ENCODE results near the gene ID2. TPM values are rescaled to one million over a fixed set of nuclear protein-coding genes. Genes with fewer than 3 reads are reported as not detected.

The ID2 gene
- total and polyA plus RNA-seq, 2 experiments from 2014 or later = 612 to 910 TPM

DNA sequence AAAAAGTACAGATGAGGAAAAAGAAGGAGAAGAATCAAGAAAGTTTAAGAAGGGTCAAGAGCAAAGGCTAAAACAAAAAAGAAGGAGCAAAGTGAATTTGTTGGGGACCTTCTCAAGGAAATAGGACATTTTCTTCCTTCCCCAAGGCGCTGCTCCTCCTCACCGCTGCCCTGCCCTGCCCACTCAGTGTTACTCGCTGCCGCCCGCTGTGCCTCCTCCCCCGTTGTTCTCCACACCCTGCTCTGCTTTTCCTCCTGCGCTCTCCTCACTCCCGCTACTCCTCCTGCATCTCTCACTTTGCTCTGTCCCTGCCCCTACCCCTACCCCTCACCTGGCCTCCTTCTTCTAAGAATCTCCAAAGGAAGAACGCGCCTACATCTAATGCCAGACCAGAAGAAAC, 50.7 kb downstream of the ID2 start:
- Histone ChIP-seq H3K36me3 (replicated peaks; ENCODE audit: insufficient read depth, low read depth) (no peaks in the 10 kb centered on the region), H3K4me1 (ENCODE audit: insufficient read depth) (no peaks in the 10 kb centered on the region), H3K27ac (no peak overlapping the region), H4K20me1 (ENCODE audit: insufficient read depth, poor library complexity, severe bottlenecking) (no peaks in the 10 kb centered on the region), H3K27me3 (no peaks in the 10 kb centered on the region), H2AFZ (no peak overlapping the region), H3K9me3 (ENCODE audit: low read depth) (no peaks in the 10 kb centered on the region), H3K9me2 (replicated peaks; ENCODE audit: insufficient read depth) (no peaks in the 10 kb centered on the region), H3K4me2 (no peak overlapping the region), H3K4me3 (no peak overlapping the region), H3K79me2 (no peaks in the 10 kb centered on the region)
- DNase-seq (ENCODE audit: low spot score) = no peak
- 98% methylated on average over 10 of the region's 10 CpGs for WGBS (ENCODE audit: low lambda C conversion rate, missing lambda C conversion rate)
- TF ChIP-seq CTCF (IDR thresholded peaks at IDR 0.05; ENCODE audit: poor library complexity) = no peak
- no peak for TF ChIP-seq EZH2 (IDR thresholded peaks at IDR 0.05; ENCODE audit: borderline replicate concordance)
- no peak for TF ChIP-seq EZH2phosphoT487 (IDR thresholded peaks at IDR 0.05; ENCODE audit: low read depth, severe bottlenecking, unreplicated experiment)

Other genes with a start within 250 kb of the ID2 start
- 74.5 and 77.5 TPM in 2 replicates for gene KIDINS220, start 155.6 kb downstream of the ID2 start, total RNA-seq
- 23.5 and 24.2 TPM in 2 replicates for gene KIDINS220, start 155.6 kb downstream of the ID2 start, polyA plus RNA-seq